HG02970 (cell line): ENCODE results near the gene NPAS2.

Experiments used
- ATAC-seq: cut with Tn5 transposase; IDR thresholded peaks from one replicate; pipeline ENCODE4 v1.9.1; 2021; ENCODE audit warnings: mild to moderate bottlenecking, moderate library complexity, moderate number of reproducible peaks; ENCODE audit not compliant: unreplicated experiment, low FRiP score

The NPAS2 gene

GRCh38 chr2:100902817-100903405 lies 83.0 kb downstream of the NPAS2 start:
- ATAC-seq, result no peak

GRCh38 chr2:100903534-100904258 lies 83.8 kb downstream of the NPAS2 start:
- no peak for ATAC-seq

GRCh38 chr2:100905132-100905805 lies 85.3 kb downstream of the NPAS2 start:
- ATAC-seq, result no peak

- no peak for ATAC-seq
Observed at GRCh38 chr2:100906131-100906530, 86.2 kb downstream of the NPAS2 start.

- ATAC-seq, result no peak
Observed at GRCh38 chr2:100906679-100907078, 86.7 kb downstream of the NPAS2 start.

- no peak for ATAC-seq
Observed at GRCh38 chr2:100907832-100908231, 87.9 kb downstream of the NPAS2 start.

- no peak for ATAC-seq
Observed at GRCh38 chr2:100909534-100910081, 89.7 kb downstream of the NPAS2 start.

- ATAC-seq, result no peak
Observed at GRCh38 chr2:100910111-100910510, 90.2 kb downstream of the NPAS2 start.

- no peak for ATAC-seq
Observed at GRCh38 chr2:100919316-100919715, 99.4 kb downstream of the NPAS2 start.

GRCh38 chr2:100921685-100922161 lies 101.8 kb downstream of the NPAS2 start:
- no peak for ATAC-seq

- no peak for ATAC-seq
Observed at GRCh38 chr2:100923461-100924060, 103.6 kb downstream of the NPAS2 start.

GRCh38 chr2:100924122-100924519 lies 104.2 kb downstream of the NPAS2 start:
- ATAC-seq, result no peak

GRCh38 chr2:100924520-100925451 lies 104.8 kb downstream of the NPAS2 start:
- no peak for ATAC-seq

- no peak for ATAC-seq
Observed at GRCh38 chr2:100928235-100928634, 108.3 kb downstream of the NPAS2 start.

GRCh38 chr2:100929147-100929546 lies 109.2 kb downstream of the NPAS2 start:
- no peak for ATAC-seq

GRCh38 chr2:100934504-100935371 lies 114.8 kb downstream of the NPAS2 start:
- ATAC-seq, result no peak

GRCh38 chr2:100935372-100935752 lies 115.4 kb downstream of the NPAS2 start:
- ATAC-seq, result no peak

- no peak for ATAC-seq
Observed at GRCh38 chr2:100936070-100936741, 116.3 kb downstream of the NPAS2 start.
